Amygdala (tissue), 56 donors: Measurements from ENCODE around the gene APBA1.
"Not testable (repeated sequence)": the region's sequence is repeated elsewhere in the genome, so short reads cannot be mapped to it uniquely, and the experiment has no call there.

Experiments used
- DNase-seq, 56 donors: peaks; one replicate each; lab custom pipeline; 2025; lab: John Stamatoyannopoulos, UW

Gene APBA1

GRCh38 chr9:69611221-69611620 is 61.0 kb downstream of the APBA1 start:
- no peak for DNase-seq

- no peak for DNase-seq
These were observed 63.0 kb downstream of the APBA1 start for GRCh38 chr9:69609156-69609555.

GRCh38 chr9:69606089-69606488 is 66.1 kb downstream of the APBA1 start:
- DNase-seq, result no peak

- DNase-seq, result no peak
These were observed 66.8 kb downstream of the APBA1 start for GRCh38 chr9:69605406-69605805.

- DNase-seq, result no peak
These were observed 67.5 kb downstream of the APBA1 start for GRCh38 chr9:69604568-69605219.

- no peak for DNase-seq
These were observed 68.5 kb downstream of the APBA1 start for GRCh38 chr9:69603656-69604055.

GRCh38 chr9:69602773-69603172 is 69.4 kb downstream of the APBA1 start:
- DNase-seq, result no peak

GRCh38 chr9:69601698-69602097 is 70.5 kb downstream of the APBA1 start:
- no peak for DNase-seq

- DNase-seq, result no peak
These were observed 71.7 kb downstream of the APBA1 start for GRCh38 chr9:69600314-69601047.

GRCh38 chr9:69599232-69599971 is 72.8 kb downstream of the APBA1 start:
- DNase-seq, result no peak

GRCh38 chr9:69596906-69597305 is 75.3 kb downstream of the APBA1 start:
- DNase-seq, result not testable (repeated sequence)

- DNase-seq, result no peak
These were observed 78.0 kb downstream of the APBA1 start for GRCh38 chr9:69594180-69594579.

GRCh38 chr9:69593756-69594155 is 78.4 kb downstream of the APBA1 start:
- no peak for DNase-seq

GRCh38 chr9:69593301-69593700 is 78.9 kb downstream of the APBA1 start:
- DNase-seq, result no peak

GRCh38 chr9:69590266-69590665 is 81.9 kb downstream of the APBA1 start:
- peak in 19 of 56 donors; percentile 8 to 55 (median 19) for DNase-seq

- DNase-seq, result no peak
These were observed 83.0 kb downstream of the APBA1 start for GRCh38 chr9:69589156-69589555.

GRCh38 chr9:69585571-69585970 is 86.6 kb downstream of the APBA1 start:
- no peak for DNase-seq

GRCh38 chr9:69584759-69585158 is 87.4 kb downstream of the APBA1 start:
- DNase-seq, result no peak

- DNase-seq, result no peak
These were observed 88.4 kb downstream of the APBA1 start for GRCh38 chr9:69583645-69584234.

- peak in 2 of 56 donors; percentile 12 to 36 for DNase-seq
These were observed 89.5 kb downstream of the APBA1 start for GRCh38 chr9:69582544-69583297.
